Endodermal cell (in vitro differentiated cells): ENCODE measurements around the gene MOB1B. TPM values are rescaled to one million over a fixed set of nuclear protein-coding genes. Genes with fewer than 3 reads are reported as not detected.

ENCODE experiments used
- DNase-seq: peaks from one replicate; pipeline ENCODE4 v3.0.0-alpha.2; 2017
- H3K27ac ChIP-seq: 2 replicates; pipeline ENCODE4 v1.5.1; 2013; ENCODE audit warnings: mild to moderate bottlenecking, low read depth, low read length, moderate library complexity
- H3K27me3 ChIP-seq: 2 replicates; pipeline ENCODE4 v1.6.1; 2013; ENCODE audit warnings: mild to moderate bottlenecking, low read length, moderate library complexity; ENCODE audit not compliant: insufficient read depth, control insufficient read depth, poor library complexity, severe bottlenecking
- H3K36me3 ChIP-seq: 2 replicates; pipeline ENCODE4 v1.7.0; 2013; ENCODE audit warnings: mild to moderate bottlenecking, low read length, moderate library complexity; ENCODE audit not compliant: control insufficient read depth, insufficient read depth
- H3K4me1 ChIP-seq: one replicate; pipeline ENCODE4 v1.7.0; 2013; ENCODE audit warnings: low read length; ENCODE audit not compliant: control insufficient read depth, insufficient read depth
- H3K4me3 ChIP-seq: 2 replicates; pipeline ENCODE4 v1.5.1; 2013; ENCODE audit warnings: mild to moderate bottlenecking, low read length, moderate library complexity
- H3K9ac ChIP-seq: 2 replicates; pipeline ENCODE4 v1.6.1; 2013; ENCODE audit warnings: mild to moderate bottlenecking, low read length, moderate library complexity; ENCODE audit not compliant: poor library complexity, severe bottlenecking; ENCODE audit errors: extremely low read depth
- H3K9me3 ChIP-seq: 2 replicates; pipeline ENCODE4 v1.6.1; 2013; ENCODE audit warnings: mild to moderate bottlenecking, low read length, moderate library complexity; ENCODE audit not compliant: control insufficient read depth
- H3K27ac Mint-ChIP-seq: 2 replicates; pipeline ENCODE4 v1.8.0; 2020; ENCODE audit warnings: mixed read lengths
- H3K27me3 Mint-ChIP-seq: 2 replicates; pipeline ENCODE4 v1.8.0; 2021; ENCODE audit warnings: mild to moderate bottlenecking, mixed read lengths; ENCODE audit not compliant: insufficient read depth
- H3K36me3 Mint-ChIP-seq: 2 replicates; pipeline ENCODE4 v1.8.0; 2020; ENCODE audit warnings: low read depth, mixed read lengths
- H3K4me1 Mint-ChIP-seq: 2 replicates; pipeline ENCODE4 v1.8.0; 2020; ENCODE audit warnings: mixed read lengths
- H3K4me3 Mint-ChIP-seq: 2 replicates; pipeline ENCODE4 v1.8.0; 2020; ENCODE audit warnings: mild to moderate bottlenecking, moderate library complexity, mixed read lengths
- H3K9me3 Mint-ChIP-seq: 2 replicates; pipeline ENCODE4 v1.8.0; 2020; ENCODE audit warnings: mild to moderate bottlenecking, mixed read lengths
- WGBS, 2 experiments: methylation state at CpG; one replicate each; pipeline versions ENCODE4 v1.1.5 to v1.1.7; 2013; ENCODE audit warnings: missing lambda C conversion rate in 2 of 2, mixed read lengths in 1 of 2; ENCODE audit not compliant: insufficient coverage in 1 of 2, insufficient read length in 1 of 2; 5-methylcytosine and 5-hydroxymethylcytosine counted together
- total RNA-seq, 2 donors: library from RNA; stranded (reverse); fragmentation: NEBNext Ultra II Directional in 1 of 2; extraction: Animal tissue kit (Norgen Biotek cat#: 25700) in 1 of 2; gene quantifications; 2 replicates in 1 of 2; 3 replicates in 1 of 2; pipeline ENCODE4 v1.2.1, GENCODE V29; 2021
- TF ChIP-seq, protein P1 (sequence below): fragments of 200-600 bp; sonication (generic); conservative IDR thresholded peaks from 2 replicates; pipeline ENCODE4 v1.5.0; 2021; ENCODE audit warnings: antibody characterized with exemption, mild to moderate bottlenecking

The MOB1B gene
- total RNA-seq, 2 donors from 2014 or later, result 28.7 to 30.5 TPM

- Mint-ChIP-seq H3K27ac (peak overlapping the region; percentile 9), H3K9me3 (no peaks in the 10 kb centered on the region), H3K36me3 (peaks cover 9% of the 10 kb centered on the region), H3K27me3 (no peaks in the 10 kb centered on the region), H3K4me3 (no peak overlapping the region), H3K4me1 (peaks cover 4% of the 10 kb centered on the region)
- Histone ChIP-seq H3K36me3 (no peaks in the 10 kb centered on the region), H3K27ac (no peak overlapping the region), H3K27me3 (no peaks in the 10 kb centered on the region), H3K4me3 (no peak overlapping the region), H3K4me1 (no peaks in the 10 kb centered on the region), H3K9ac (no peak overlapping the region), H3K9me3 (no peaks in the 10 kb centered on the region)
- no peak for DNase-seq
- TF ChIP-seq, protein P1, sequence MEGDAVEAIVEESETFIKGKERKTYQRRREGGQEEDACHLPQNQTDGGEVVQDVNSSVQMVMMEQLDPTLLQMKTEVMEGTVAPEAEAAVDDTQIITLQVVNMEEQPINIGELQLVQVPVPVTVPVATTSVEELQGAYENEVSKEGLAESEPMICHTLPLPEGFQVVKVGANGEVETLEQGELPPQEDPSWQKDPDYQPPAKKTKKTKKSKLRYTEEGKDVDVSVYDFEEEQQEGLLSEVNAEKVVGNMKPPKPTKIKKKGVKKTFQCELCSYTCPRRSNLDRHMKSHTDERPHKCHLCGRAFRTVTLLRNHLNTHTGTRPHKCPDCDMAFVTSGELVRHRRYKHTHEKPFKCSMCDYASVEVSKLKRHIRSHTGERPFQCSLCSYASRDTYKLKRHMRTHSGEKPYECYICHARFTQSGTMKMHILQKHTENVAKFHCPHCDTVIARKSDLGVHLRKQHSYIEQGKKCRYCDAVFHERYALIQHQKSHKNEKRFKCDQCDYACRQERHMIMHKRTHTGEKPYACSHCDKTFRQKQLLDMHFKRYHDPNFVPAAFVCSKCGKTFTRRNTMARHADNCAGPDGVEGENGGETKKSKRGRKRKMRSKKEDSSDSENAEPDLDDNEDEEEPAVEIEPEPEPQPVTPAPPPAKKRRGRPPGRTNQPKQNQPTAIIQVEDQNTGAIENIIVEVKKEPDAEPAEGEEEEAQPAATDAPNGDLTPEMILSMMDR, result no peak
- 86 to 91% methylated on average over 1 to 2 of the region's 3 CpGs for WGBS, 2 experiments
Measured at GRCh38 chr4:70945452-70946055, 43.4 kb downstream of the MOB1B start.

DNA sequence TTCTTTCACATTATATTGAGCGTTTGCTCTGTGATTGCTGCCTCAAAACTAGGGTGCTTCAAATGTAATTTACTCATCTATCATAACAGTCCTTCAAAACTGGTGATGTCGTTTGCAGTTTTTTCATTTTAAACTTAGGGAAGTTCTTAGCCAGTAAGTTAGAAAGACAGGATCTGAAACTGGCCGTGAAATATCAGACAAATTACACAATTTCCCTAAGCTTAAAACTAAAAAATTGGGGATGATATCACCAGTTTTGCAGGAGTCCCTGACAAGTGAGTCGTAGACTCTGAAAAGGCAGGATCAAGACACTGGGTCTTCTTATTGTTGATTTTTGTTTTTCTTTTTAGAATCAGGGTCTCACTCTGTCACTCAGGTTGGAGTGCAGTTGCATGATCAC is 44.8 kb downstream of the MOB1B start:
- no peaks in the 10 kb centered on the region for H3K9me3 Mint-ChIP-seq
- no peaks in the 10 kb centered on the region for H3K4me1 ChIP-seq
- WGBS, 2 experiments, result 96 to 100% methylated on average over 2 to 4 of the region's 4 CpGs
- DNase-seq, result no peak
- H3K27me3 ChIP-seq, result no peaks in the 10 kb centered on the region
- no peak overlapping the region for H3K4me3 ChIP-seq
- no peak overlapping the region for H3K9ac ChIP-seq
- no peaks in the 10 kb centered on the region for H3K27me3 Mint-ChIP-seq
- H3K27ac ChIP-seq, result no peak overlapping the region
- H3K4me1 Mint-ChIP-seq, result peaks cover 4% of the 10 kb centered on the region
- TF ChIP-seq, protein P1, result no peak
- H3K36me3 Mint-ChIP-seq, result peaks cover 7% of the 10 kb centered on the region
- H3K36me3 ChIP-seq, result peaks cover 9% of the 10 kb centered on the region
- no peak overlapping the region for H3K4me3 Mint-ChIP-seq
- H3K27ac Mint-ChIP-seq, result no peak overlapping the region
- H3K9me3 ChIP-seq, result no peaks in the 10 kb centered on the region

- no peaks in the 10 kb centered on the region for H3K9me3 Mint-ChIP-seq
- H3K4me3 Mint-ChIP-seq, result no peak overlapping the region
- H3K4me1 Mint-ChIP-seq, result peaks cover 4% of the 10 kb centered on the region
- Histone ChIP-seq H3K27ac (no peak overlapping the region), H3K9me3 (no peaks in the 10 kb centered on the region), H3K4me3 (no peak overlapping the region), H3K9ac (no peak overlapping the region), H3K4me1 (no peaks in the 10 kb centered on the region), H3K36me3 (peaks cover 9% of the 10 kb centered on the region), H3K27me3 (no peaks in the 10 kb centered on the region)
- H3K36me3 Mint-ChIP-seq, result peaks cover 7% of the 10 kb centered on the region
- TF ChIP-seq, protein P1, result peak; percentile 30
- H3K27me3 Mint-ChIP-seq, result no peaks in the 10 kb centered on the region
- 95 to 96% methylated on average over 2 to 5 of the region's 5 CpGs for WGBS, 2 experiments
- DNase-seq, result no peak
- peak overlapping the region; percentile 27 for H3K27ac Mint-ChIP-seq
Measured at GRCh38 chr4:70948665-70949260, 46.6 kb downstream of the MOB1B start.
